ENCODE measurements around the gene KLHDC7A. TPM values are rescaled to one million over a fixed set of nuclear protein-coding genes. Genes with fewer than 3 reads are reported as not detected.

Gene KLHDC7A
- total RNA-seq, 4 donors from 2014 or later, result 0.08 to 0.31 (median 0.23) TPM; not detected in 1

DNA sequence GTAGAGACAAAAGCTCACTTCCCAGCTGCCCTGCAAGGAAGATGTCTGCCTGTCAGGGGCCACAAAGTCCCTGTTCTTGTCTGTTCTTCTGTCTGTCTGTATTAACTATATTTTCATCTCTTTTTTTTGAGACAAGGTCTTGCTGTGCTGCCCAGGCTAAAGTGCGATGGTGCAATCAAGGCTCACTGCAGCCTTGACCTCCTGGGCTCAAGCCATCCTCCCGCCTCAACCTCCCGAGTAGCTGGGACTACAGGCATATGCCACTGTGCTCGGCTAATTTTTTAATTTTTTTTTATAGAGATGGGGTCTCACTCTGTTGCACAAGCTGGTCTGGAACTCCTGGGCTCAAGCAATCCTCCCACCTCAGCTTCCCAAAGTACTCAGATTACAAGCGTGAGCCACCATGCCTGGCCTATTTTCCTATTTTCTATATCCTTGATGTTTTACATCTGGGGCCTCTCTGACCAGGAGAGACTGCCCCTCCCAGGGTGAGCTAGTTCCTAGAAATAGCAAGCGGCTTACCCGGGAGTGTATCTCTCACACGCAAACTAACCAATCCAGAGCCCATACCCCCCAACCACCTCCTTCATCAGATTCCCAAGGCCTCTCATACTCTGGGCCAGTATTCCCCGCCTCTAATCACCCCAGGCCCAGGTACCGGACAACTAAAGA lies 5.4 kb upstream of the KLHDC7A start:
- Histone ChIP-seq H3K4me1 (peaks cover 4% of the 10 kb centered on the region), H3K36me3 (no peaks in the 10 kb centered on the region), H3K27ac (no peak overlapping the region), H3K4me3 (no peak overlapping the region), H3K27me3 (peaks cover 36% of the 10 kb centered on the region), H3K9me3 (no peaks in the 10 kb centered on the region)
- 71% methylated on average over 10 of the region's 10 CpGs for WGBS
- no peak for DNase-seq (ENCODE audit: low spot score in 2 of 2)
- TF ChIP-seq POLR2AphosphoS5 (IDR thresholded peaks at IDR 0.05) (no peak), EP300 (IDR thresholded peaks at IDR 0.05) (no peak), POLR2A (IDR thresholded peaks at IDR 0.05) (no peak)
- TF ChIP-seq, protein P1, sequence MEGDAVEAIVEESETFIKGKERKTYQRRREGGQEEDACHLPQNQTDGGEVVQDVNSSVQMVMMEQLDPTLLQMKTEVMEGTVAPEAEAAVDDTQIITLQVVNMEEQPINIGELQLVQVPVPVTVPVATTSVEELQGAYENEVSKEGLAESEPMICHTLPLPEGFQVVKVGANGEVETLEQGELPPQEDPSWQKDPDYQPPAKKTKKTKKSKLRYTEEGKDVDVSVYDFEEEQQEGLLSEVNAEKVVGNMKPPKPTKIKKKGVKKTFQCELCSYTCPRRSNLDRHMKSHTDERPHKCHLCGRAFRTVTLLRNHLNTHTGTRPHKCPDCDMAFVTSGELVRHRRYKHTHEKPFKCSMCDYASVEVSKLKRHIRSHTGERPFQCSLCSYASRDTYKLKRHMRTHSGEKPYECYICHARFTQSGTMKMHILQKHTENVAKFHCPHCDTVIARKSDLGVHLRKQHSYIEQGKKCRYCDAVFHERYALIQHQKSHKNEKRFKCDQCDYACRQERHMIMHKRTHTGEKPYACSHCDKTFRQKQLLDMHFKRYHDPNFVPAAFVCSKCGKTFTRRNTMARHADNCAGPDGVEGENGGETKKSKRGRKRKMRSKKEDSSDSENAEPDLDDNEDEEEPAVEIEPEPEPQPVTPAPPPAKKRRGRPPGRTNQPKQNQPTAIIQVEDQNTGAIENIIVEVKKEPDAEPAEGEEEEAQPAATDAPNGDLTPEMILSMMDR (IDR thresholded peaks at IDR 0.05), result no peak

DNA sequence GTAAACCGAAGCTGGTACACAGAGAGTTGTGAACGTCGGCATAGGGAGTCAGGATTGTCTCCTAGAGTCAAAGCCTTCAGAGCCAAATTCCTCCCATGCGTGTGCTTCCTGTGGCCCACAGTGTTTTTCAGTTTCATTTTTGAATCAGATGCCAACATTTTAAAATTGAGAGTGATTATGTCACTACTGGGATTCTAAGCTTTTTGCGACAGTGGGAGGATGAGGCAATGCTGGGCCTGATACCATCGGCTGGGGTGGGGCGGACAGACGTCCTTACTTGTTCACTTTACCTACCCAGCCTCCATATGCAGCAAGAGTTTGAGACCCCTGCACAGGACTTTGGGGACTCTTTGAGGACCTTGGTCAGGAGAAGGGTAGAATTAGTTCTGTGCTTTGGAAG lies 1.3 kb upstream of the KLHDC7A start:
- peaks cover 11% of the 10 kb centered on the region for H3K4me1 ChIP-seq
- TF ChIP-seq POLR2A (IDR thresholded peaks at IDR 0.05) (no peak), POLR2AphosphoS5 (IDR thresholded peaks at IDR 0.05) (no peak), EP300 (IDR thresholded peaks at IDR 0.05) (no peak)
- TF ChIP-seq, protein P1 (IDR thresholded peaks at IDR 0.05), result no peak
- no peak overlapping the region for H3K27ac ChIP-seq
- 63% methylated on average over 7 of the region's 8 CpGs for WGBS
- H3K4me3 ChIP-seq, result no peak overlapping the region
- no peaks in the 10 kb centered on the region for H3K9me3 ChIP-seq
- H3K36me3 ChIP-seq, result no peaks in the 10 kb centered on the region
- H3K27me3 ChIP-seq, result peaks cover 60% of the 10 kb centered on the region
- peak in 1 of 2 donors; percentile 34 for DNase-seq (ENCODE audit: low spot score in 2 of 2)

- Histone ChIP-seq H3K36me3 (no peaks in the 10 kb centered on the region), H3K4me3 (no peak overlapping the region), H3K9me3 (no peaks in the 10 kb centered on the region), H3K27ac (no peak overlapping the region), H3K4me1 (peaks cover 11% of the 10 kb centered on the region), H3K27me3 (peaks cover 52% of the 10 kb centered on the region)
- no peak for TF ChIP-seq POLR2AphosphoS5 (IDR thresholded peaks at IDR 0.05)
- TF ChIP-seq POLR2A (IDR thresholded peaks at IDR 0.05), result no peak
- TF ChIP-seq EP300 (IDR thresholded peaks at IDR 0.05), result no peak
- TF ChIP-seq, protein P1 (IDR thresholded peaks at IDR 0.05), result no peak
- 100% methylated on average over 3 of the region's 25 CpGs for WGBS
- peak in 1 of 2 donors; percentile 36 for DNase-seq (ENCODE audit: low spot score in 2 of 2)
These were observed 625 bp downstream of the KLHDC7A start for GRCh38 chr1:18481190-18481920.

DNA sequence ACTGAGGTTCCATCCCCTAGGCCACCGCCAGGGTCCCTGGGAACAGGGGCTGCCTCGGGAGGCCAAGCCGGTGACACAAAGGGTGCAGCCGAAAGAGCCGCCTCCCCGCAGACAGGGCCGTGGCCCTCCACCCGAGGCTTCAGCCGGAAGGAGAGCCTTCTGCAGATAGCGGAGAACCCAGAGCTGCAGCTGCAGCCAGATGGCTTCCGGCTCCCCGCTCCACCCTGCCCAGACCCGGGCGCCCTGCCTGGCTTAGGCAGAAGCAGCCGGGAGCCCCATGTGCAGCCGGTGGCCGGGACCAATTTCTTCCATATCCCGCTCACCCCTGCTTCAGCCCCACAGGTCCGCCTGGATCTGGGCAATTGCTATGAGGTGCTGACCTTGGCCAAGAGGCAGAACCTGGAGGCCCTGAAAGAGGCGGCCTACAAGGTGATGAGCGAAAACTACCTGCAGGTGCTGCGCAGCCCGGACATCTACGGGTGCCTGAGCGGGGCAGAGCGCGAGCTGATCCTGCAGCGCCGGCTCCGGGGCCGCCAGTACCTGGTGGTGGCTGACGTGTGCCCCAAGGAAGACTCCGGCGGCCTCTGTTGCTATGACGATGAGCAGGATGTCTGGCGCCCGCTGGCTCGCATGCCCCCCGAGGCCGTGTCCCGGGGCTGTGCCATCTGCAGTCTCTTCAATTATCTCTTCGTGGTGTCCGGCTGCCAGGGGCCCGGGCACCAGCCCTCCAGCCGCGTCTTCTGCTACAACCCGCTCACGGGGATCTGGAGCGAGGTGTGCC lies 1.4 kb downstream of the KLHDC7A start:
- no peak overlapping the region for H3K27ac ChIP-seq
- 100% methylated on average over 1 of the region's 49 CpGs for WGBS

More for the DNA sequence above, 1.4 kb downstream of the KLHDC7A start:
- Histone ChIP-seq H3K4me3 (no peak overlapping the region), H3K9me3 (no peaks in the 10 kb centered on the region), H3K27me3 (peaks cover 47% of the 10 kb centered on the region), H3K36me3 (no peaks in the 10 kb centered on the region), H3K4me1 (peaks cover 11% of the 10 kb centered on the region)
- DNase-seq (ENCODE audit: low spot score in 2 of 2), result peak in 1 of 2 donors; percentile 54
- TF ChIP-seq, protein P1 (IDR thresholded peaks at IDR 0.05), result no peak
- TF ChIP-seq POLR2A (IDR thresholded peaks at IDR 0.05) (no peak), EP300 (IDR thresholded peaks at IDR 0.05) (no peak), POLR2AphosphoS5 (IDR thresholded peaks at IDR 0.05) (no peak)

Data from suprapubic skin (tissue), 4 donors.